Measurements from ENCODE around the gene GRIFIN.

GRCh38 chr7:2484868-2485267, 8.7 kb upstream of the GRIFIN start:
- no peak for TF ChIP-seq POLR2A (IDR thresholded peaks at IDR 0.05; ENCODE audit: low read depth, low read length)
- TF ChIP-seq POLR2AphosphoS5 (IDR thresholded peaks at IDR 0.05; ENCODE audit: low read depth, low read length): no peak
- no peak for TF ChIP-seq TAF1 (IDR thresholded peaks at IDR 0.05; ENCODE audit: borderline replicate concordance, low read depth, low read length)
